AG20443 (cell line): Measurements from ENCODE around the gene ZNF557.
A peak's percentile ranks its signal among the peaks of the same experiment; 100 is the strongest.

ENCODE experiments used
- DNase-seq: peaks from one replicate; pipeline ENCODE4 v3.0.0; 2012; ENCODE audit warnings: low spot score, mixed read lengths

ZNF557 gene

DNA sequence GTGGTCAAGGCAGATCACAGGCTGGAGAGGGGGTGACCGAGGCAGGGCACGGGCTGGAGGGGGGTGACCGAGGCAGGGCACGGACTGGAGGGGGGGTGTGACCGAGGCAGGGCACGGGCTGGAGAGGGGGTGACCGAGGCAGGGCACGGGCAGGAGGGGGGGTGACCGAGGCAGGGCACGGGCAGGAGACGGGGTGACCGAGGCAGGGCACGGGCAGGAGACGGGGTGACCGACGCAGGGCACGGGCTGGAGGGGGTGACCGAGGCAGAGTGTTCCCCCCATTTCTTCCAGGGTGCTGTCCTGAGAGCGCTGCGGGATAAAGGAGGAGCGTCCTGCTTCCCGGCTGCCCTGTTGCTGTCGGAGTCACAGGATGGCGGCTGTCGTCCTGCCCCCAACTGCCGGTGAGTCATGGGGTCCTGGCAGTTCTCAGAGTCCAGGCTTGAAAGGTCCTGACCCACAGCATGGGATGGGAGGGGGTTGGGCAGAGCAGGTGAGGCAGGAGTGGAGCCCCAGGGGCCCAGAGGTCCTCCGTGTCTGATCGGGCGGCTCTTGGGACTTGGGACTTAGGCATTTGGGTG lies 5.3 kb downstream of the ZNF557 start:
- DNase-seq: no peak

DNA sequence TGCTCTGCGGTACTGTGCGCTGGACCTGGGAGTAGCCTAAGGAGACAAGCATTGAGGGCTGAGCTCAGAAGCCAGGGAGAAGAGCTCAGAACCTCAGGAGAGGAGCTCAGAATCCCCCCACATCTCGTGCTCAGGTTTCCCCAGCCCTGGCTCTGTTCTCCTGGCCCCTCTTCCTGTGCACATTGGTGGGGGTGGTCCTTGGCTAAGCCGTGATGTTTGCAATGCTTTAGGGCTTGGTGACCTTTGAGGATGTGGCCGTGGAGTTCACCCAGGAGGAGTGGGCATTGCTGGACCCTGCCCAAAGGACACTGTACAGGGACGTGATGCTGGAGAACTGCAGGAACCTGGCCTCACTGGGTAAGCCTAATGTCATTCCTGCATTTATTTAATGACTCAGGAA lies 6.6 kb downstream of the ZNF557 start:
- no peak for DNase-seq

DNA sequence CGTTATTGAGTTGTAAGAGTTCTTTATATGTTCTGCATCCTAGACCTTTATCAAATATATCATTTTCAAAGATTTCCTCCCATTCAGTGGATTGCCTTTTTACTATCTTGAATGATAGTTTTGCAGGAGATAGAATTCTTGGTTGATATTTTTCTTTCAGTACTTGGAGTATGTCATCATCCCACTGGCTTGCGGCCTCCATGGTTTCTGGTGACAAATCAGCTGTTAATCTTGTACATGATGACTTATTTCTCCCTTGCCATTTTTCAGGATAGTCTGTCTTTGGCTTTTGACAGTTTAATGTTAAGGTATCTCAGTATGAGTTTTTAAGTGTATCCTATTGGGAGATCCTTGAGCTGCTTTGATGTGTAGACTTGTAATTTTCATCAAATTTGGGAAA lies 8.5 kb downstream of the ZNF557 start:
- DNase-seq: no peak

- DNase-seq: no peak
Measured at GRCh38 chr19:7083076-7083956, 13.8 kb downstream of the ZNF557 start.

DNA sequence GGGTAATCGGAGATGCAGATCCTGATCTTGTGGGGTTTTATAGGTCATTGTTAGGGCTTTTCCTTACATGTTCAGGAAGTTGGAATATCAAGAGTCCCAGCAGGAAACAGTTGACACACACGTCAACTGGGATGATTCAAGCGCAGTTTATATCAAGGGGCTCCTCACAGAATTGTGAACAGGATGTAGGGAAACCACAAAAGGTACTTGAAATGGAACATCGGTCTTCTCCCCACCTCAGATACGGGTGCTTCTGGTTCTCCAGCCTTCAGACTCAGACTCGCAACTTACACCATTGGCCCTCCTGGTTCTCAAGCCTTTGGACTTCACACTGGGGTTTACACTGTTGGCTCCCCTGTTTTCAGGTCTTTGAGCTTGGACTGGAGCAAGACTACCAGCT lies 19.5 kb downstream of the ZNF557 start:
- DNase-seq: no peak

DNA sequence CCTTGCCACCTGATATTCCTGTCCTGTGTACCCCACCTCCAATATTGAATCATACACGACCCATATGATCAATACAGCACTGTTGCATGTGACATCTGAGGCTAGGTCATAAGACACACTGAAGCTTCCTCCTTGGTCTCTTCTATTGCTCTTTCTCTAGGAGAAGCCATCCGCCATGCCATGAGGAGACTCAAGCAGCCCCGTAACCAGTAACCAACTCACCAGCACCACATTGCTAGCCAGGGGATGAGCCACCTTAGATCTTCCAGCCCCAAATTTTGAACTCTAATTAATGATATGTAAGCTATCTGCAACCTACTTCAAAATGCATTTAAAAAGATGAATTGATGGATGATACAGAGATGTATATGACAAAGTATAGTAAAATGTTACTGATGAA lies 28.6 kb downstream of the ZNF557 start:
- no peak for DNase-seq

DNA sequence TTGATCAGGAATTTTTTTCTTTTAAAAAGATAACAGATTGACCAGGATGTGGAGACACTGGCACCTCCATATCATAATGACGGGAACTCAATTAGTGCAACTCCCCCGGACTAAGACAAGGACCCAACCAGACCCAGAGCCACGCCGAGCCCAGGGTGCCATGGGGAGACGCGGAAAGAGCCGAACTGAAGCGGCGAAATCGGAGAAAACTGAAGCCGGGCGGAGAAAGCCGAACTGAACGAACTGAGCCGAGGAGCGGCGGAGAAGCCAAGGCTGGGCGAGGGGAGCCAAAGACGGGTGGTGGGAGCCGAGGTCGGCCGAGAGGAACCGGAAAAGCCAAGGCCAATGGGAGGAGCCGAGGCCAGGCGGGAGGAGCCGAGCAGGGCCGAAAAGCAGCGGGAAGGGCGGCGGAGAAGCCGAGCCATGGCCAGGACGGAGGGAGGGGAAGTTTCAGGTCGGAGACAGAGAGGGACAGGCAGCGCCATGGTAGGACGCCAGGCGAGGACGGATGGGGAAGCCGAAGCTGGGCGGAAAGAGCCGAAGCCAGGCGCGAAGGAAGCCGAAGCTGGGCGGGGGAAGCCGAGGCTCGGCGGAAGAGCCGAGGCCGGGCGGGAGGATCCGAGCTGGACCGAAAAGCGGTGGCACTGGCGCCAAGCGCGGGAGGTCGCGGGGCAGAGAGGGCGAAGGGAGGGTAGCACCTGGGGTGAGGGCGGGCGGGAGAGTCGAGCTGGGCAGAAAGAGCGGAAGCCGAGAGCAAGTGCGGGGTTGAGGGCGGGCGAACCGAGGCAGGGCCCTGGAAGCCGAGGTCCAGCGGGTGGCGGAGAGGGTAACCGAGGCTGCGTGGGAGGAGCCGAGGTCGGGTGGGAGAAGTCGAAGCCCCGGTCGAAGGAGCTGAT lies 29.4 kb downstream of the ZNF557 start:
- DNase-seq: peak; percentile 97

- DNase-seq: no peak
Measured at GRCh38 chr19:7099597-7099921, 30.1 kb downstream of the ZNF557 start.

DNA sequence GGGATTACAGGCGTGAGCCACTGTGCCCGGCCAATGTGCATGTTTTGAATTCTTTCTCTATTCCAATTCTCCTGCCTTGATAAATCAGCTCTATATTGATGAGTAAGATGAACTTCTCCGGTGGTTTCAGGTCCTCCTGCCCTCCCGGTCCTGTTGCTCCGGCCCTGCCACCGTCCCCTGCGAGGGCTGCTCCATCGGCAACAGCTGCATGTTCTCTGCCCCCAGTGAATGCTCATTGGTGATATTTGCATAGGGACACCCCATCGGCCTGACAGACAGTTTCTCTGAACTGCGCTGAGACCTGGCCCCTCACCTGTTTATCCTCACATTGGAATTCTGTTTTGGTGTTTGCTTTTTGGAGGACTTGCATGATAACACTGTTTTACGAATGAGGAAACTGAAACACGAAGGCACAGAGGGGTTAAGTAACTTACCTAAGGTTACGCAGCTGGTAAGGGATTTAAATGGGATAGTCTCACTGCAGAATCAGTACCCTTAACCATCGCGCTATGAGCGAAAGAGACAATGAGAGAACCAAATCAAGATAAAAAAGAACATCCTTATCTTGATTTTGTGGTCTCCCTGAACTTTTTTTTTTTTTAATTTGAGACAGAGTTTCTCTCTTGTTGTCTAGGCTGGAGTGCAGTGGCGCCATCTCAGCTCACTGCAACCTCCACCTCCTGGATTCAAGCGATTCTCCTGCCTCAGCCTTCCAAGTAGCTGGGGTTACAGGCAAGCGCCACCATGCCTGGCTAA lies 32.2 kb downstream of the ZNF557 start:
- DNase-seq: no peak

DNA sequence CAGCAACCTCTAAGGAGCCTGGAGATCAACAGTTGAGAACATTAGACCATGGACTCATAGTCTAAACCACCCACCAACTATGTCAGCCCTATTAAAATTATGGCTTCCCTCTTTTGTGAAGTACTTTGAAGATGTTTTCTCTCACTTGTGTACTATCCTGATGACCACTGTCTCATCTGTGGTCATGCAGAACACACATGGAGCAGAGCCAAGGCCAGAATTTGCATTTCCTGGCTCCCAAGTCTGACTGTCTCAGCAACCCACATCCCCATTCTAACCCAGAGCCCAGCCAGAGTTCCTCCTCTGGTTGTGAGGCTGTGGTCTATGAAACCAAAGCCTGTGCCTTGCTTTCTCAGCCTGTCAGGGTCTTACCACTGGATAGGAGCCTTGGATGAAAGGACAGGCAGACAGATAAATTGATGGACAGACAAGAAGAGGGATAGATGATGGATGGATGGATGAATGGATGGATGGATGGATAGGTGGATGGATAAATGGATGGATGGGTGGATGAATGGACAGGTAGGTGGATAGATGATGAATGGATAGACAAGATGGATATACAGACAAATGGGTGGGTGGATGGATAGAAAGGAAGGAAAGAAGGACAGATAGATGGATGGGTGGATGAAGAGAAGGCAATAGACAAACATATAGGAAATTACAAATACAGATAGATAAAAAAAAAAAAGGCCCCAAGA lies 35.4 kb downstream of the ZNF557 start:
- no peak for DNase-seq

DNA sequence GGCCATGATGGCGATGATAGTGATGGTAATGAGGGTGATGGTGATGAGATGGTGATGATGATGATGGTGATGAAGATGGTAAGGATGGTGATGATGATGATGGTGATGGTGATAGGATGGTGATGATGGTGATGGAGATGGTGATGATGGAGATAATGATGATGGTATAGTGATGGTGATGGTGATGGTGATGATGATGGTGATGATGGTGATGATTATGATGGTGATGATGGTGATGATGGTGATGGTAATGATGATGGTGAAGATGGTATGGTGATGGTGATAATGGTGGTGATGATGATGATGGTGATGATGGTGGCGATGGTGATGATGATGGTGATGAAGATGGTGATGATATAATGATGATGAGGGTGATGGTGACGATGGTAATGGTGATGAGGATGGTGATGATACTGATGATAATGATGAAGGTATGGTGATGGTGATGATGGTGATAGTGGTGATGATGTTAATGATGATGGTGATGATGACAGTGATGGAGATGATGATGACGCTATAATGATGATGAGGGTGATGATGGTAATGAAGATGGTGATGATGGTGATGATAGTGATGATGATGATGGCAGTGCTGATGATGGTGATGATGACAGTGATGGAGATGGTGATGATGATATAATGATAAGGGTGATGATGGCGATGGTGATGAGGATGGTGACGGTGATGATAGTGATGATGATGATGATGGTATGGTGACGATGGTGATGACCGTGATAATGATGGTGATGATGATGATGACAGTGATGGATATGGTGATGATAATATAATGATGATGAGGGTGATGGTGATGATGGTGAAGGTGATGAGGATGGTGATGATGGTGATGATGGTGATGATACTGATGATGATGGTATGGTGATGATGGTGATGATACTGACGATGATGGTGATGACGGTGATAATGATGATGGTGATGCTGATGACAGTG lies 37.5 kb downstream of the ZNF557 start:
- DNase-seq: no peak

GRCh38 chr19:7109678-7110289 lies 40.3 kb downstream of the ZNF557 start:
- peak; percentile 66 for DNase-seq

- DNase-seq: no peak
Measured at GRCh38 chr19:7112675-7113074, 43.2 kb downstream of the ZNF557 start.

DNA sequence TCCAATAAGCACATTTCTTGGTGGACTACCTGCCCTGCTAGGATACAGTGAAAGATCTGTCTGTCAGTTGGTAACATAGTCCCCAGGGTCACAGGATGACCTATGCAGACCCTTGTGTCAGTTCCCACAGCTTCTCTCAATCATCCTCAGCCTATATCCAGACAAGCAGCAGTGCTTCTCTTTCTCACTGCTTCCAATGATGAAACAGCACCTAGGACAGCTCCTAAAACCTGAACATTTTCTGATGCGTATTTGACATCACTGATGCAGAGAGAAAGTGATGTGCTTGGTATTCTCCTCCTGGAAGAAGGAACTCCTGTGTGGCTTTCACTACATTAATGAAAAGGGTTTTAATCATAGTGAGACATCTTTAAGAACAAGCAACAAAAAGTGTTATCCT lies 43.7 kb downstream of the ZNF557 start:
- DNase-seq: no peak

DNA sequence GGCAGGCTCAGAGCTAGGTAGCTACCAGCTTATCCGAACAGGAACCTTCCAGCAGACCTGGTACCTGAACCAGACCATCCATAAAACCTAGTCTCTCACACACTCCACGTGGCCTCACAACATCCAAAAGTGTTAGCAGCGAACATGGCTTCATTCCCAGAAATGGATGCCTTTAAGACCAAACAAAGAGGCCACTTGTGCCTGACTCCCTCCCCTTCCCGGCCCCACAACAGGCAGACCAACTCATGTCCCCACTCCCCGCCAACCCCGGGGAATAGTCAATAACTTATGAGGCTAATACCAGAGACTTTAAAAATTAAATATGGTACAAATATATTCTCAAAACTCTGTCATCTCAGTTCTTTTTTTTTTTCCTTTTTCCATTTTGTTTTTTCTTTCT lies 46.2 kb downstream of the ZNF557 start:
- DNase-seq: no peak

DNA sequence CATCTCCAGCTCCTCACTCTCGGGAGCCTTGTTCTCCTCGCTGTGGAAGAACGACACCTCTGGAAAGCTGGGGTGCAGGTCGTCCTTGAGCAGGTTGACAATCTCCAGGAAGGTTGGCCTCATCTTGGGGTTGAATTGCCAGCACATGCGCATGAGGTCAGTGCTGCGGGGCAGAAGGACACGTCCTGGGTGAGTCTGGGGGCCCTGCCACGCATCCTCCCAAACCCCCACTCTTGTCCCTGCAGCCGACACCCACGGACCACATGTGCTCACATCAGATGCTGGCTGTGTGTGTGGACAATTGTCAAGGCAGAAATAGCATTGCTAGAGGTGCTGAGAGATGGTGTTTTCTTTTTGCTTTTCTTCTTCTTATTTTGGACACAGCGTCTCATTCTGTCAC lies 47.7 kb downstream of the ZNF557 start:
- DNase-seq: no peak

- no peak for DNase-seq
Measured at GRCh38 chr19:7119582-7119981, 50.1 kb downstream of the ZNF557 start.

DNA sequence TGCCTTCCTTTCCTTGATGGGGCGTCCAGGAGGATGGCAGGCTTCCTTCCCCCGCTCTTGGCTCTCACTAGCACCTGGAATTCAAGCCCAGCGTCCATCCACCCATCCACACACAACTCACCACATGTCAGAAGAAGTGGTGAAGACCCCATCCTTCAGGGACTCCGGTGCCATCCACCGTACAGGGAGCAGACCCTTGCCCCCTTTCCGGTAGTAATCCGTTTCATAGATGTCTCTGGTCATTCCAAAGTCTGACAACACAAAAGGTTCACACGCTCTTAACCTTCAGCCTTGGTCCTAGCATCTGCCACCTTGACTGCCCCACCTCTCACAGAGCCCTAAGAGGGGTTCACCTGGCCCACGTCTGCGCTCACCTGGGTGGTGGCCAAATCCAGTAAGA lies 51.0 kb downstream of the ZNF557 start:
- DNase-seq: no peak

DNA sequence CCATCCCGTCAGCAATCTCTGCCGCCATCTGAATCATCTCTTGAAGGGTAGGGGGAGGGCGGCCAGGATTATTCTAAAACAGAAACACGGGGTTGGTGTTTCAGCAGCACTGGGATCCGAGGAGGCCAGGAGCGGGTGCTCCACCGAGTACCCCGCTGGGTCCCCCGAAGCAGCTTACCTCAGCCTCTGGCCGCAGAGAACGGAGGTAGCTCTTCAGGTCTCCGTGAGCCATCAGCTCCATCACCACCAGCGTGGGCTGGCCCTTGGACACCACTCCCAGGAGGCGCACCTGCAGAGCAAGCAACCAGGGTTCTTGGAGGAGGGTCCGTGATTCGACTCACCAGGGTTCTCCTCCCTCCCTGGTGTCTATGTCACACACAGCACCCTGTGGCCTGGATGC lies 53.2 kb downstream of the ZNF557 start:
- DNase-seq: no peak

DNA sequence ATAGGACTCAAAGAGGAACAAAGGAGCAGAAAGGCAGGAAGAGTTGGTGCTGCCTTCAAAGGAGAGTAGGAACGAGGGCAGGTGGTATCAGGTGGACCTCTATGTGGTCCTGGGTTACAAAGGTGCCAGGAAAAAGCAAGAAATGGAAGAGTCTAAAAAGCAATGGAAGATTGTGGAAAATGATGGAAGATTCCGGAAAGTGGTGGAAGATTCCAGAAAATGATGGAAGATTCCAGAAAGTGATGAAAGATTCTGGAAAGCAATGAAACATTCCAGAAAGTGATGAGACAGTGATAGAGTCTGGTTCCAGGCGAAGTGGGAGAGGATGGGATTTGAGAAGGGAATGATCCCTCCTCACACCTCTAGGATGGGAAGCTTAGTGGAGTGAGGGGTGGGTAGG lies 55.3 kb downstream of the ZNF557 start:
- DNase-seq: no peak
